Measurements from ENCODE around the gene DSCAML1. TPM values are rescaled to one million over a fixed set of nuclear protein-coding genes. Genes with fewer than 3 reads are reported as not detected.

The DSCAML1 gene
- total and polyA plus RNA-seq, 2 donors, result 1.4 to 2.0 TPM

- no peak for DNase-seq (ENCODE audit: extremely low spot score)
- no peaks in the 10 kb centered on the region for H3K36me3 ChIP-seq (ENCODE audit: insufficient read depth)
- H3K4me3 ChIP-seq (ENCODE audit: low read depth, low read length), result no peak overlapping the region
- 17% methylated on average over 11 of the region's 11 CpGs for WGBS
- H3K4me1 ChIP-seq (ENCODE audit: insufficient read depth), result no peaks in the 10 kb centered on the region
- H3K27ac ChIP-seq (ENCODE audit: low read depth), result no peak overlapping the region
These were observed 133.2 kb downstream of the DSCAML1 start for GRCh38 chr11:117663821-117664220.

- 24% methylated on average over 5 of the region's 5 CpGs for WGBS
- Histone ChIP-seq H3K36me3 (ENCODE audit: insufficient read depth) (no peaks in the 10 kb centered on the region), H3K4me1 (ENCODE audit: insufficient read depth) (no peaks in the 10 kb centered on the region), H3K4me3 (ENCODE audit: low read depth, low read length) (no peak overlapping the region), H3K27ac (ENCODE audit: low read depth) (no peak overlapping the region)
- no peak for DNase-seq (ENCODE audit: extremely low spot score)
These were observed 133.6 kb downstream of the DSCAML1 start for GRCh38 chr11:117663414-117663813.

GRCh38 chr11:117662671-117663269 lies 134.2 kb downstream of the DSCAML1 start:
- WGBS, result 95% methylated on average over 14 of the region's 14 CpGs
- no peak overlapping the region for H3K4me3 ChIP-seq (ENCODE audit: low read depth, low read length)

GRCh38 chr11:117662255-117662654 lies 134.8 kb downstream of the DSCAML1 start:
- Histone ChIP-seq H3K36me3 (ENCODE audit: insufficient read depth) (no peaks in the 10 kb centered on the region), H3K4me1 (ENCODE audit: insufficient read depth) (no peaks in the 10 kb centered on the region), H3K27ac (ENCODE audit: low read depth) (no peak overlapping the region), H3K4me3 (ENCODE audit: low read depth, low read length) (no peak overlapping the region)
- 93% methylated on average over 8 of the region's 8 CpGs for WGBS
- no peak for DNase-seq (ENCODE audit: extremely low spot score)

More at GRCh38 chr11:117662671-117663269, 134.2 kb downstream of the DSCAML1 start:
- no peaks in the 10 kb centered on the region for H3K4me1 ChIP-seq (ENCODE audit: insufficient read depth)
- no peaks in the 10 kb centered on the region for H3K36me3 ChIP-seq (ENCODE audit: insufficient read depth)
- DNase-seq (ENCODE audit: extremely low spot score), result no peak
- no peak overlapping the region for H3K27ac ChIP-seq (ENCODE audit: low read depth)

GRCh38 chr11:117658809-117659208 lies 138.2 kb downstream of the DSCAML1 start:
- 94% methylated on average over 3 of the region's 3 CpGs for WGBS
- DNase-seq (ENCODE audit: extremely low spot score), result no peak
- Histone ChIP-seq H3K4me3 (ENCODE audit: low read depth, low read length) (no peak overlapping the region), H3K36me3 (ENCODE audit: insufficient read depth) (no peaks in the 10 kb centered on the region), H3K27ac (ENCODE audit: low read depth) (no peak overlapping the region), H3K4me1 (ENCODE audit: insufficient read depth) (no peaks in the 10 kb centered on the region)

- 72% methylated on average over 7 of the region's 7 CpGs for WGBS
These were observed 139.2 kb downstream of the DSCAML1 start for GRCh38 chr11:117657794-117658193.

GRCh38 chr11:117654281-117655255 lies 142.4 kb downstream of the DSCAML1 start:
- no peak for DNase-seq (ENCODE audit: extremely low spot score)
- Histone ChIP-seq H3K4me3 (ENCODE audit: low read depth, low read length) (no peak overlapping the region), H3K36me3 (ENCODE audit: insufficient read depth) (no peaks in the 10 kb centered on the region), H3K4me1 (ENCODE audit: insufficient read depth) (no peaks in the 10 kb centered on the region), H3K27ac (ENCODE audit: low read depth) (no peak overlapping the region)
- 87% methylated on average over 21 of the region's 21 CpGs for WGBS

More at GRCh38 chr11:117657794-117658193, 139.2 kb downstream of the DSCAML1 start:
- Histone ChIP-seq H3K36me3 (ENCODE audit: insufficient read depth) (no peaks in the 10 kb centered on the region), H3K4me1 (ENCODE audit: insufficient read depth) (no peaks in the 10 kb centered on the region), H3K27ac (ENCODE audit: low read depth) (no peak overlapping the region), H3K4me3 (ENCODE audit: low read depth, low read length) (no peak overlapping the region)
- no peak for DNase-seq (ENCODE audit: extremely low spot score)

GRCh38 chr11:117652521-117652920 lies 144.5 kb downstream of the DSCAML1 start:
- Histone ChIP-seq H3K27ac (ENCODE audit: low read depth) (no peak overlapping the region), H3K36me3 (ENCODE audit: insufficient read depth) (no peaks in the 10 kb centered on the region), H3K4me3 (ENCODE audit: low read depth, low read length) (no peak overlapping the region), H3K4me1 (ENCODE audit: insufficient read depth) (no peaks in the 10 kb centered on the region)
- WGBS, result 92% methylated on average over 4 of the region's 4 CpGs
- DNase-seq (ENCODE audit: extremely low spot score), result no peak

- 92% methylated on average over 12 of the region's 12 CpGs for WGBS
- H3K27ac ChIP-seq (ENCODE audit: low read depth), result no peak overlapping the region
- no peak for DNase-seq (ENCODE audit: extremely low spot score)
- no peaks in the 10 kb centered on the region for H3K4me1 ChIP-seq (ENCODE audit: insufficient read depth)
- H3K36me3 ChIP-seq (ENCODE audit: insufficient read depth), result no peaks in the 10 kb centered on the region
- no peak overlapping the region for H3K4me3 ChIP-seq (ENCODE audit: low read depth, low read length)
These were observed 147.5 kb downstream of the DSCAML1 start for GRCh38 chr11:117649296-117650055.

- Histone ChIP-seq H3K4me3 (ENCODE audit: low read depth, low read length) (no peak overlapping the region), H3K27ac (ENCODE audit: low read depth) (no peak overlapping the region), H3K4me1 (ENCODE audit: insufficient read depth) (no peaks in the 10 kb centered on the region), H3K36me3 (ENCODE audit: insufficient read depth) (no peaks in the 10 kb centered on the region)
- no peak for DNase-seq (ENCODE audit: extremely low spot score)
- whole genome bisulfite sequencing, result 92% methylated on average over 8 of the region's 8 CpGs
These were observed 149.1 kb downstream of the DSCAML1 start for GRCh38 chr11:117647872-117648271.

- H3K4me1 ChIP-seq (ENCODE audit: insufficient read depth), result no peaks in the 10 kb centered on the region
- H3K36me3 ChIP-seq (ENCODE audit: insufficient read depth), result no peaks in the 10 kb centered on the region
- H3K4me3 ChIP-seq (ENCODE audit: low read depth, low read length), result no peak overlapping the region
- no peak overlapping the region for H3K27ac ChIP-seq (ENCODE audit: low read depth)
- 89% methylated on average over 3 of the region's 3 CpGs for WGBS
- no peak for DNase-seq (ENCODE audit: extremely low spot score)
These were observed 149.8 kb downstream of the DSCAML1 start for GRCh38 chr11:117647207-117647606.

- Histone ChIP-seq H3K4me1 (ENCODE audit: insufficient read depth) (no peaks in the 10 kb centered on the region), H3K27ac (ENCODE audit: low read depth) (no peak overlapping the region), H3K36me3 (ENCODE audit: insufficient read depth) (no peaks in the 10 kb centered on the region), H3K4me3 (ENCODE audit: low read depth, low read length) (no peak overlapping the region)
- WGBS, result 75% methylated on average over 6 of the region's 6 CpGs
- DNase-seq (ENCODE audit: extremely low spot score), result no peak
These were observed 150.6 kb downstream of the DSCAML1 start for GRCh38 chr11:117646411-117646810.

- Histone ChIP-seq H3K4me3 (ENCODE audit: low read depth, low read length) (no peak overlapping the region), H3K4me1 (ENCODE audit: insufficient read depth) (no peaks in the 10 kb centered on the region), H3K27ac (ENCODE audit: low read depth) (no peak overlapping the region), H3K36me3 (ENCODE audit: insufficient read depth) (no peaks in the 10 kb centered on the region)
- 87% methylated on average over 26 of the region's 26 CpGs for WGBS
- no peak for DNase-seq (ENCODE audit: extremely low spot score)
These were observed 152.4 kb downstream of the DSCAML1 start for GRCh38 chr11:117644403-117645155.

All from urinary bladder (tissue), 4 donors.